ENCODE results near the gene XPOT.

The XPOT gene

DNA sequence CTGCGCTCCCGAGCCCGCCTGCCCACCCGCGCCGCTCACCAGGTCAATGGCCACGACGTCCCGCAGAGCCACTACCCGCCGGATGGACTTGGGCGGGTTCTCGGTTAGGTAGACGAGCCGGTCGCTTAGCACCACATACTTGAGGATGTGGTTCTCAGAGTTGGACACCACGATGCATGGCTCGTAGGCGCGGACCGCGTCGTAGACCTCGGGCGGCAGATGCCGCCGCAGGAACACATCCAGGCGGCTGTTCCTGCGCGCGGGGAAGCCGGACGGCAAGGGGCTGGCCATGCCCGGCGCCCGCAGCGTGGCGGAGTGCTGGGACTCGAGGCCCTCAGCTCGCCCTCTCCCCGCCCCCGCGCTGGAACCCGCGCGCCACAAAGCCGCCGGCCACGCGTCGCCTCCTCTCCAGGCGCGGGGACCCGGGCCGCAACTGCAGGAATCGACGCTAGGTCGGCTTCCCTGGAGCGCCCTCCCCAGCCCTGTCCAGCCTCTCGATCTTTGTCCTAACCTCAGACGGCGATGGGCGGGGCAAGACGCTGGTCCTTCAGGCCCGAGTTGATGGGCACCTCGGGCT is 13.8 kb upstream of the XPOT start, which contains the start of gene C12orf56:
Gene C12orf56, minus strand, starts transcription at position 484 of the 577 bp plus-strand sequence. Its CDS starts 193 bp downstream, at position 291.
- H3K27me3 ChIP-seq (ENCODE audit: control insufficient read depth in 5 of 5, insufficient read depth in 4 of 5, low read length in 5 of 5) = peaks cover 4 to 15% (median 11%) of the 10 kb centered on the region in 5 donors
- peak within 1 kb of the TSS in 4 of 5 donors; percentile 52 to 64 (median 56) for H3K4me3 ChIP-seq (ENCODE audit: low read depth in 1 of 5, low read length in 5 of 5)
- no peaks in the 10 kb centered on the region for H3K9me3 ChIP-seq (ENCODE audit: control insufficient read depth in 5 of 5, low read length in 5 of 5)
- no peak within 1 kb of the TSS for H3K27ac ChIP-seq (ENCODE audit: low read depth, low read length)
- H3K9ac ChIP-seq (ENCODE audit: low read length in 5 of 5) = peak within 1 kb of the TSS in 1 of 5 donors; percentile 25
- H3K4me1 ChIP-seq (ENCODE audit: control insufficient read depth in 5 of 5, insufficient read depth in 5 of 5, low read length in 5 of 5) = peaks cover 0 to 12% (median 9%) of the 10 kb centered on the region in 5 donors
- no peaks in the 10 kb centered on the region for H3K36me3 ChIP-seq (ENCODE audit: control insufficient read depth in 5 of 5, insufficient read depth in 5 of 5, low read length in 5 of 5)

DNA sequence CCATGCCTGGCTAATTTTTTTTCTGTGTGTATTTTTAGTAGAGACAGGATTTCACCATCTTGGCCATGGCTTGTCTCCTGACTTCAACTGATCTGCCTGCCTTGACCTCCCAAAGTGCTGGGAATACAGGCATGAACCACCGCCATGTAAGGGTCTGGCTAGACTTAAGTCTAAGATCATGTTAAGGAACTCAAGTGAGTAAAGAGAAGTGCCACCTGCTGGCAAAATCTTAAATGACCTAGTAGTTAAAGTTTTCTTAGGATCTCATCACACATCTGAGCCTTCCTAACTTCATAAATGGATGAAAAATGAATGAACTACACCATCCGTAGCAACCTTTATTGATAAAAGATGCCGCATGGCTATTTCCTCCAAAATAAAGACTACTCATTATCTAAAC is 12.0 kb upstream of the XPOT start:
- Histone ChIP-seq H3K9ac (ENCODE audit: low read length in 5 of 5) (no peak overlapping the region), H3K4me3 (ENCODE audit: low read depth in 1 of 5, low read length in 5 of 5) (no peak overlapping the region), H3K27me3 (ENCODE audit: control insufficient read depth in 5 of 5, insufficient read depth in 4 of 5, low read length in 5 of 5) (peaks cover 4 to 15% (median 11%) of the 10 kb centered on the region in 5 donors), H3K9me3 (ENCODE audit: control insufficient read depth in 5 of 5, low read length in 5 of 5) (no peaks in the 10 kb centered on the region), H3K36me3 (ENCODE audit: control insufficient read depth in 5 of 5, insufficient read depth in 5 of 5, low read length in 5 of 5) (no peaks in the 10 kb centered on the region), H3K4me1 (ENCODE audit: control insufficient read depth in 5 of 5, insufficient read depth in 5 of 5, low read length in 5 of 5) (peaks cover 0 to 13% (median 12%) of the 10 kb centered on the region in 5 donors), H3K27ac (ENCODE audit: low read depth, low read length) (no peak overlapping the region)

DNA sequence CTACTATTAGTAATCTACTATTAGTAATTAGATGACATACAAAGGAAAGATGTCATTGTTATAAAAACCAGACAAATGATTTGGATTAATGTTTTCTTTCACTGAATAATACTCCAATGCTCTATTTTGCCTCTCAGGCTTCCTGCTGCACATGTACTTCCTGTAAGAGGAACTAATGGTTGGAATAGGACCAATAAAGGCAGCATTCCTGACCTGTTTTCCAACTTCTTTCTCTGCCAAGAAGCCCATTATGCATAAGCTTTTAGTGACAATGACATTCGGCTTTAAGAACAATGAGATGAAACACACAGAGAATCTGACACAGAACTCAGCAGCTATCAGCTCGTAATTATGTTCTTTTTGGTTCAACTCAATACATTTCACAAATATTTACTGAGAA is 8.5 kb upstream of the XPOT start:
- no peak overlapping the region for H3K27ac ChIP-seq (ENCODE audit: low read depth, low read length)
- H3K36me3 ChIP-seq (ENCODE audit: control insufficient read depth in 5 of 5, insufficient read depth in 5 of 5, low read length in 5 of 5) = no peaks in the 10 kb centered on the region
- H3K9ac ChIP-seq (ENCODE audit: low read length in 5 of 5) = no peak overlapping the region
- H3K4me3 ChIP-seq (ENCODE audit: low read depth in 1 of 5, low read length in 5 of 5) = no peak overlapping the region
- H3K9me3 ChIP-seq (ENCODE audit: control insufficient read depth in 5 of 5, low read length in 5 of 5) = no peaks in the 10 kb centered on the region
- H3K27me3 ChIP-seq (ENCODE audit: control insufficient read depth in 5 of 5, insufficient read depth in 4 of 5, low read length in 5 of 5) = peaks cover 0 to 5% (median under 1%) of the 10 kb centered on the region in 5 donors
- peaks cover 0 to 5% (median 1%) of the 10 kb centered on the region in 5 donors for H3K4me1 ChIP-seq (ENCODE audit: control insufficient read depth in 5 of 5, insufficient read depth in 5 of 5, low read length in 5 of 5)

DNA sequence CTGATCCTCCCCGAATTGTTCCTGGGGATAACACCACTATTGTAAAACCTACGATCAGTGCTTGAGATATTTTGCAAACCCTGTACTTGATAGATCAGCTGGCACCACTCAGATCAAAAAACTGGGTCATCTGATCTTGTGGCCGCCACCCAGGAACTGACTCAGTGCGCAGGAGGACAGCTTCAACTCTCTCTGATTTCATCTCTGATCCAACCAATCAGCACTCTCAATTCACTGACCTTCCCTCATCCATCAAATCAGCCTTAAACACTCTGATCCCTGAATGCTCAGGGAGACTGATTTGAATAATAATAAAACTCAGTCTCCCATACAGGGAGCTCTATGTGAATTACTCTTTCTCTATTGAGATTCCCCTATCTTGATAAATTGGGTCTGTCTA is 4.2 kb upstream of the XPOT start:
- no peaks in the 10 kb centered on the region for H3K9me3 ChIP-seq (ENCODE audit: control insufficient read depth in 5 of 5, low read length in 5 of 5)
- H3K27me3 ChIP-seq (ENCODE audit: control insufficient read depth in 5 of 5, insufficient read depth in 4 of 5, low read length in 5 of 5) = no peaks in the 10 kb centered on the region
- no peak overlapping the region for H3K9ac ChIP-seq (ENCODE audit: low read length in 5 of 5)
- no peak overlapping the region for H3K4me3 ChIP-seq (ENCODE audit: low read depth in 1 of 5, low read length in 5 of 5)
- peaks cover 0 to 14% (median 7%) of the 10 kb centered on the region in 5 donors for H3K4me1 ChIP-seq (ENCODE audit: control insufficient read depth in 5 of 5, insufficient read depth in 5 of 5, low read length in 5 of 5)
- H3K36me3 ChIP-seq (ENCODE audit: control insufficient read depth in 5 of 5, insufficient read depth in 5 of 5, low read length in 5 of 5) = no peaks in the 10 kb centered on the region
- H3K27ac ChIP-seq (ENCODE audit: low read depth, low read length) = no peak overlapping the region

DNA sequence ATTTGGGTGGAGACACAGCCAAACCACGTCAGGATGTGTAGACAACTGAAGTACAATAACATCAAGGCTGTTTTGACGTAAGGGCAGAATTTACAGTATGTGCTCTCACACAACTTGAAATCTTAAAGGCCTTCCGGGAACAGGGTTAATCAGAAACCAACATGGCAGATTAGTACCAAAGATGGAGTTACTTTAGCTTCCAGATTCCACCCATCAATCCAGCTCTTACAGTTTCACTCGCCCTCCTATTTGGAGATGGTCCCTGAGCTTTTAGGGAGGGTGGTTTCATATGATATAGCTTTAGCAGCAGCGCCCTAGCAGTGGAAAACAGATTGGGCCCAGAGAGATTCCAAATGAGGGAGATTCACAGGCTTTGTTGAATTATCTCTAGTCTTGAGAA is 2.0 kb upstream of the XPOT start:
- H3K9ac ChIP-seq (ENCODE audit: low read length in 5 of 5) = no peak overlapping the region
- peaks cover 2 to 20% (median 14%) of the 10 kb centered on the region in 5 donors for H3K4me1 ChIP-seq (ENCODE audit: control insufficient read depth in 5 of 5, insufficient read depth in 5 of 5, low read length in 5 of 5)
- no peaks in the 10 kb centered on the region for H3K27me3 ChIP-seq (ENCODE audit: control insufficient read depth in 5 of 5, insufficient read depth in 4 of 5, low read length in 5 of 5)
- no peak overlapping the region for H3K27ac ChIP-seq (ENCODE audit: low read depth, low read length)
- H3K9me3 ChIP-seq (ENCODE audit: control insufficient read depth in 5 of 5, low read length in 5 of 5) = no peaks in the 10 kb centered on the region
- no peak overlapping the region for H3K4me3 ChIP-seq (ENCODE audit: low read depth in 1 of 5, low read length in 5 of 5)
- no peaks in the 10 kb centered on the region for H3K36me3 ChIP-seq (ENCODE audit: control insufficient read depth in 5 of 5, insufficient read depth in 5 of 5, low read length in 5 of 5)

DNA sequence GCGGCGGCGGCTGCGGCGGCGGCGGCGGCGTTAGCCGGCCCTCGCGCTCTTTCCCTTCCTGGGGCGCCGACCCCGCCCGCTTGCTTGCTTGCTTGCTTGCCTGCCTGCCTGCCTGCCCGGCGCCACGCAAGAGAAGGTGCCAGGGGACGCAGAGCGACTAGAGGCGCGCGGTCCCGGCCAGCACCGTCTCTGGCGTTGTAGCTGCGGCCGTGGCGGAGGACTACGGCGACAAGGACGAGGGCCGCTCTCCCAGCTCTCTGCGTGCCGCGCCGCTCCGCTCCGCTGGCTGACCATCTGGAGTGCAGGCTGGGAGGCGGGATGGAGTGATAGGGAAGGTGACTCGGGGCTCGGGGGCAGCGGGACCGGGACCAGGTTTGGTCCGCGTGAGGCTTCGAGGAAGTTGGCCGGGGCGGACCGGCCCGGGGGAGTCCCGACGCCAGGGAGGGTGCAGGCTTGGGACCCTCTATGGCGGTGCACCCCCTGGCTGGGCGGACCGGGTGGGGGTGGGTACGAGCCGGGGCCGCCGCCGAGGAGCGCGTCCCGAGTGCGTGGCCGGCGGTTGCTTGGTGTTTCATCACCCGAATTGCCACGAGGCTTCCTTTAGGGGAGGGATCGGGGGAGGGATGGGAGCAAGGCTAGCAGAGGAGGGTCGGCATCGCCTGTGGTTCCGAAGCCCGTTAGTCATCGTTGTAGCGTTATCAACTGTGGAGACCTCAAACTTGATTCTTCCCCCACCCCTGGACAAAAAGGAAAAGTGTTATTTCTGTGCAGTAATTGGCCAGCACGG is 471 bp downstream of the XPOT start:
- Histone ChIP-seq H3K27ac (ENCODE audit: low read depth, low read length) (peak overlapping the region; percentile 98), H3K9me3 (ENCODE audit: control insufficient read depth in 5 of 5, low read length in 5 of 5) (no peaks in the 10 kb centered on the region), H3K36me3 (ENCODE audit: control insufficient read depth in 5 of 5, insufficient read depth in 5 of 5, low read length in 5 of 5) (no peaks in the 10 kb centered on the region), H3K4me1 (ENCODE audit: control insufficient read depth in 5 of 5, insufficient read depth in 5 of 5, low read length in 5 of 5) (peaks cover 2 to 23% (median 19%) of the 10 kb centered on the region in 5 donors), H3K9ac (ENCODE audit: low read length in 5 of 5) (peak overlapping the region; percentile 77 to 90 (median 87)), H3K27me3 (ENCODE audit: control insufficient read depth in 5 of 5, insufficient read depth in 4 of 5, low read length in 5 of 5) (no peaks in the 10 kb centered on the region), H3K4me3 (ENCODE audit: low read depth in 1 of 5, low read length in 5 of 5) (peak overlapping the region; percentile 88 to 95 (median 91))

GRCh38 chr12:64407342-64408223 is 3.4 kb downstream of the XPOT start:
- peaks cover 10 to 24% (median 17%) of the 10 kb centered on the region in 5 donors for H3K36me3 ChIP-seq (ENCODE audit: control insufficient read depth in 5 of 5, insufficient read depth in 5 of 5, low read length in 5 of 5)
- H3K9ac ChIP-seq (ENCODE audit: low read length in 5 of 5) = no peak overlapping the region
- H3K4me1 ChIP-seq (ENCODE audit: control insufficient read depth in 5 of 5, insufficient read depth in 5 of 5, low read length in 5 of 5) = peaks cover 2 to 23% (median 19%) of the 10 kb centered on the region in 5 donors
- no peak overlapping the region for H3K4me3 ChIP-seq (ENCODE audit: low read depth in 1 of 5, low read length in 5 of 5)
- no peaks in the 10 kb centered on the region for H3K27me3 ChIP-seq (ENCODE audit: control insufficient read depth in 5 of 5, insufficient read depth in 4 of 5, low read length in 5 of 5)
- no peaks in the 10 kb centered on the region for H3K9me3 ChIP-seq (ENCODE audit: control insufficient read depth in 5 of 5, low read length in 5 of 5)
- H3K27ac ChIP-seq (ENCODE audit: low read depth, low read length) = no peak overlapping the region

- H3K9me3 ChIP-seq (ENCODE audit: control insufficient read depth in 5 of 5, low read length in 5 of 5) = no peaks in the 10 kb centered on the region
- H3K36me3 ChIP-seq (ENCODE audit: control insufficient read depth in 5 of 5, insufficient read depth in 5 of 5, low read length in 5 of 5) = peaks cover 31 to 55% (median 43%) of the 10 kb centered on the region in 5 donors
- H3K27me3 ChIP-seq (ENCODE audit: control insufficient read depth in 5 of 5, insufficient read depth in 4 of 5, low read length in 5 of 5) = no peaks in the 10 kb centered on the region
- H3K27ac ChIP-seq (ENCODE audit: low read depth, low read length) = no peak overlapping the region
- H3K4me1 ChIP-seq (ENCODE audit: control insufficient read depth in 5 of 5, insufficient read depth in 5 of 5, low read length in 5 of 5) = peaks cover 0 to 7% (median 2%) of the 10 kb centered on the region in 5 donors
- H3K4me3 ChIP-seq (ENCODE audit: low read depth in 1 of 5, low read length in 5 of 5) = no peak overlapping the region
- no peak overlapping the region for H3K9ac ChIP-seq (ENCODE audit: low read length in 5 of 5)
Measured at GRCh38 chr12:64411427-64411826, 7.2 kb downstream of the XPOT start.

- Histone ChIP-seq H3K4me3 (ENCODE audit: low read depth in 1 of 5, low read length in 5 of 5) (no peak overlapping the region), H3K27me3 (ENCODE audit: control insufficient read depth in 5 of 5, insufficient read depth in 4 of 5, low read length in 5 of 5) (no peaks in the 10 kb centered on the region), H3K36me3 (ENCODE audit: control insufficient read depth in 5 of 5, insufficient read depth in 5 of 5, low read length in 5 of 5) (peaks cover 39 to 65% (median 53%) of the 10 kb centered on the region in 5 donors), H3K27ac (ENCODE audit: low read depth, low read length) (no peak overlapping the region), H3K9ac (ENCODE audit: low read length in 5 of 5) (no peak overlapping the region), H3K9me3 (ENCODE audit: control insufficient read depth in 5 of 5, low read length in 5 of 5) (no peaks in the 10 kb centered on the region), H3K4me1 (ENCODE audit: control insufficient read depth in 5 of 5, insufficient read depth in 5 of 5, low read length in 5 of 5) (peaks cover 0 to 7% (median 2%) of the 10 kb centered on the region in 5 donors)
Measured at GRCh38 chr12:64412459-64412858, 8.3 kb downstream of the XPOT start.
